ENCODE measurements around the gene TLX1.

DNA sequence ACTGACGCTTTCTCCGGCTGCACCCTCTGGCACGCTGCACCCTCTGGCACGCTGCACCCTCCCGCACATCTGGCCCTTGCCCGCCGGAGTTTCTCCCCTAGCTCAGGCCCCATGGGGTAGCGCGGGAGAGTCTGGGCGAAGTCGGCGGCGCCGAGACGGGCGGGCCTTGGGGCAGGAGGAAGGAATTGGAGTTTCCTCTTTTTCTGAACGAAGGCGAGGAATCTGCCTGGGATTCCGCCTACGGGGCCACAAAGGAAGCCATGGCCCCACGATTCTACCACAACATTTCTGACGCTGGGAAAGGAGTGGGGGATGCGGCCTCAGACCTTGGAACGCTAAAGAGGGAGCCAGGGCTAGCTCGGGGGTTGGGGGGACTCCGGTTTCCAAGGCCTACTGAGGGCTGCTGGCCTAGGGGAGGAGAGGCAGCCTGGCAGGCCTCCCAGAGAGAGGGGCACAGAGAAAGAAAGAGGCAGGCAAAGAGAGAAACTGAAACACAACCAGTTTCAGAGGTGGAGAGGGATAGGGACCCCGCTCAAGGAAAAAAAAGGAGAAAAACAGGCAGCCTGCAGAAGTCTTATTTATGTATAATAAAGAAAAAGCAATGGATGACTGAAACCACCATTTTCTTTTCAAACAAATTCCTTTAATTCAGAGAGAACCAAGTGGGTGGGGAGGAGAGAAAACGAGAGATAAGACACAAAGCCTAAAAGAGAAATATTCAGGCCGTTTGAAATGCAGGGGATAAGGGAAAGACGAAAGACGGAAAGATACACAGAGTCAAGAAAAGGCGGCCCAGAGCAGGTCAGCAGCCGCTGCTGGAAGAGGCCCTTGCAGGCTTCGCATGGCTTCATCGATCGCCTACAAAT is 4.3 kb downstream of the TLX1 start:
- TF ChIP-seq, protein P1, sequence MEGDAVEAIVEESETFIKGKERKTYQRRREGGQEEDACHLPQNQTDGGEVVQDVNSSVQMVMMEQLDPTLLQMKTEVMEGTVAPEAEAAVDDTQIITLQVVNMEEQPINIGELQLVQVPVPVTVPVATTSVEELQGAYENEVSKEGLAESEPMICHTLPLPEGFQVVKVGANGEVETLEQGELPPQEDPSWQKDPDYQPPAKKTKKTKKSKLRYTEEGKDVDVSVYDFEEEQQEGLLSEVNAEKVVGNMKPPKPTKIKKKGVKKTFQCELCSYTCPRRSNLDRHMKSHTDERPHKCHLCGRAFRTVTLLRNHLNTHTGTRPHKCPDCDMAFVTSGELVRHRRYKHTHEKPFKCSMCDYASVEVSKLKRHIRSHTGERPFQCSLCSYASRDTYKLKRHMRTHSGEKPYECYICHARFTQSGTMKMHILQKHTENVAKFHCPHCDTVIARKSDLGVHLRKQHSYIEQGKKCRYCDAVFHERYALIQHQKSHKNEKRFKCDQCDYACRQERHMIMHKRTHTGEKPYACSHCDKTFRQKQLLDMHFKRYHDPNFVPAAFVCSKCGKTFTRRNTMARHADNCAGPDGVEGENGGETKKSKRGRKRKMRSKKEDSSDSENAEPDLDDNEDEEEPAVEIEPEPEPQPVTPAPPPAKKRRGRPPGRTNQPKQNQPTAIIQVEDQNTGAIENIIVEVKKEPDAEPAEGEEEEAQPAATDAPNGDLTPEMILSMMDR (IDR thresholded peaks at IDR 0.05): no peak
- TF ChIP-seq POLR2A (IDR thresholded peaks at IDR 0.05): no peak

All from esophagus squamous epithelium (tissue), 4 donors.